Measurements from ENCODE around the gene EIF2S1. TPM values are rescaled to one million over a fixed set of nuclear protein-coding genes. Genes with fewer than 3 reads are reported as not detected.

EIF2S1 gene
- total RNA-seq (2016; rRNA removed; fragmentation: Illumina TruSeq; extraction: Trizol) (246 and 389 TPM in 2 replicates), polyA plus RNA-seq (2011; rRNA removed) (40.7 and 49.1 TPM in 2 replicates), polyA minus RNA-seq (2011; rRNA and poly(A)+ RNA removed; ENCODE audit: low replicate concordance) (11.1 and 67.7 TPM in 2 replicates), Bru-seq, nascent RNA (percentile 91 among the genes with signal in this experiment), BruChase-seq, experiment 1, labeled RNA remaining after a 6-hour chase (percentile 90 among the genes with signal in this experiment), BruChase-seq, experiment 2, labeled RNA remaining after a 2-hour chase (percentile 89 among the genes with signal in this experiment)
- 59.3 and 60.0 TPM in 2 replicates for total RNA-seq (2016; cell fraction: cytosol; rRNA removed; fragmentation: Illumina TruSeq; extraction: Trizol; ENCODE audit: low read depth)
- 252 and 396 TPM in 2 replicates for total RNA-seq (2016; cell fraction: insoluble cytoplasmic fraction; rRNA removed; fragmentation: Illumina TruSeq; extraction: Trizol)
- 74.9 and 81.0 TPM in 2 replicates for total RNA-seq (2016; cell fraction: membrane; rRNA removed; fragmentation: Illumina TruSeq; extraction: Trizol)
- total RNA-seq (2016; cell fraction: nucleus; rRNA removed; fragmentation: Illumina TruSeq; extraction: Trizol), result 59.4 and 61.7 TPM in 2 replicates
- polyA plus RNA-seq (2011; cell fraction: cytosol; rRNA removed), result 27.7 and 40.2 TPM in 2 replicates
- polyA plus RNA-seq (2011; cell fraction: nucleus; rRNA removed), result 9.8 and 13.1 TPM in 2 replicates
- polyA plus RNA-seq (2012), result 106 and 109 TPM in 2 replicates
- 54.1 and 56.5 TPM in 2 replicates for polyA plus RNA-seq (2016; cell fraction: cytosol; fragmentation: Illumina TruSeq; extraction: Trizol; ENCODE audit: low read depth)
- 301 and 323 TPM in 2 replicates for polyA plus RNA-seq (2016; cell fraction: insoluble cytoplasmic fraction; fragmentation: Illumina TruSeq; extraction: Trizol; ENCODE audit: low read depth)
- 52.2 and 52.4 TPM in 2 replicates for polyA plus RNA-seq (2016; cell fraction: membrane; fragmentation: Illumina TruSeq; extraction: Trizol; ENCODE audit: low read depth)
- 79.2 and 81.5 TPM in 2 replicates for polyA plus RNA-seq (2016; cell fraction: nucleus; fragmentation: Illumina TruSeq; extraction: Trizol; ENCODE audit: insufficient read depth, low read depth)
- 39.7 and 43.5 TPM in 2 replicates for polyA minus RNA-seq (2011; cell fraction: cytosol; rRNA and poly(A)+ RNA removed)
- polyA minus RNA-seq (2011; cell fraction: nucleus; rRNA and poly(A)+ RNA removed), result 23.6 and 30.6 TPM in 2 replicates
- long read RNA-seq, experiment 1, full-length matches to known transcripts, result 128 of 135 reads
- long read RNA-seq, experiment 1, partial matches to known transcripts, result 0 of 135 reads
- long read RNA-seq, experiment 1, other reads (novel, unspliced or antisense), result 7 of 135 reads
- long read RNA-seq, experiment 2, full-length matches to known transcripts, result 94 of 149 reads
- long read RNA-seq, experiment 2, partial matches to known transcripts, result 23 of 149 reads
- long read RNA-seq, experiment 2, other reads (novel, unspliced or antisense), result 32 of 149 reads

DNA sequence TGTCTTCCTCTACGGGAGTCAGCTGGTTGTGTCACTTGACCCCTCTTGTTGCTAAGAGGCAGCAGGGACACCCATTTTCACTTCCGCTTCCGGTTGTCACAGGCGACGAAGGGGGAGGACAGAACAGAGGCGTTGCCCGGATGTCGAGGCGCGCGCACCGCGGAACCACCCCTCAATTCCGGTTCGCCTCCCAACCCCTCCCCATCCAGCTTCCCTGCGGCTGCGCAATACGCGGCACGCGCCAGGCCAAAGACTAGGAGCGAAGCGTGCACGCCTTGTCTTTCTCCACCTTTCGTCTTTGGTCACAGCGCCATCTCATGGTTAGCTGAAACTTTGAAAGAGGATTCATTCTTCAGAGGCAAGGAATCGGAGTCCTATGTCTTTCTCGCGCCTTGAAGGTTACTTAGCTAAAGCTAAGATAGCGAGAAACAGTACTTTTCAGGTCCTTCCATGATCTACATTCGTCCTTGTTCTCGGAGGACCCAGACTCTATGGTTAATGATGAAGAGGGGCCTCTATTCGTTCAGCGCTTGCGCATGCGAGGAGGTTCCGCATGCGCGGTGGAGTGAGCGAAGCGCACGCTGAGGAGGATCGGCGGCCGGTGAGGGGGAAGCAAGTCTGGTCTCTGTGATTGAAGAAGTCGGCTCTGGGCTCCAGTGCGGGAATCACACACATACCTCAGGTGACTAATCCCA is at the start of gene EIF2S1, which contains the start of gene ATP6V1D:
Gene EIF2S1, plus strand, starts transcription at position 554 of the 695 bp plus-strand sequence. CDS start 4,440 bp downstream, outside the sequence.
Gene ATP6V1D, minus strand, starts transcription at position 30 of the 695 bp plus-strand sequence. CDS start 106 bp downstream, outside the sequence.
- ATAC-seq (peak; percentile 97), FAIRE-seq (peak; percentile 99), DNase-seq (ENCODE audit: low spot score) (peak; percentile 98)
- BruUV-seq (replicated peaks), result no TSS peak
- Histone ChIP-seq H3K27me3 (ENCODE audit: control insufficient read depth in 1 of 2, insufficient read depth in 2 of 2, low read length in 2 of 2) (no peaks in the 10 kb centered on the region; a peak in 1 of 5 replicates), H4K20me1 (ENCODE audit: insufficient read depth, low read length) (peaks cover 7% of the 10 kb centered on the region; the same call in 1 of the 2 replicates), H3K9ac (ENCODE audit: insufficient read depth, low read depth, low read length) (peak within 1 kb of the TSS; percentile 89), H3K4me1 (ENCODE audit: insufficient read depth, low read length) (peaks cover 43% of the 10 kb centered on the region), H3K79me2 (ENCODE audit: insufficient read depth, low read length) (peaks cover 60% of the 10 kb centered on the region), H3K4me2 (ENCODE audit: low read depth, low read length) (peak within 1 kb of the TSS; percentile 76), H3K27ac (ENCODE audit: extremely low read length, insufficient read depth, low read length) (peak within 1 kb of the TSS; percentile 86), H2AFZ (ENCODE audit: low read length) (peak within 1 kb of the TSS; percentile 84), H3K4me3 (replicated peaks in 1 of 3; ENCODE audit: insufficient read depth in 1 of 3, low read depth in 2 of 3, low read length in 3 of 3) (peak within 1 kb of the TSS; percentile 89 to 97 (median 93)), H3K36me3 (replicated peaks in 1 of 2; ENCODE audit: control insufficient read depth in 1 of 2, insufficient read depth in 2 of 2, low read length in 2 of 2) (peaks cover 1 to 8% of the 10 kb centered on the region in 2 experiments; a peak in 2 of 5 replicates), H3K9me3 (ENCODE audit: low read length) (no peaks in the 10 kb centered on the region)
- in situ Hi-C loops (cut with HindIII; ENCODE audit: extremely low pct_ligation_motif_present, low pct_unique_long_range_greater_than_20kb) (no loop called here), intact Hi-C loops (cut with micrococcal nuclease; ENCODE audit: unreplicated experiment) (no loop called here)
- CTCF ChIA-PET (ENCODE audit: low intra/inter-chr PET ratio, low total read pairs), result interaction anchor here (0.9 kb wide), 1 partner anchor 194 kb away, joined by 3 read pairs; no protein-coding TSS in a partner anchor
- POLR2A ChIA-PET, result interaction anchor here (0.8 to 1.2 kb wide), 5 partner anchors 18 to 457 kb away, joined by 3 to 8 read pairs (median 3); partner anchors contain the start of genes PALS1, RDH11 and ZFYVE26
- 2% methylated on average over 27 of the region's 47 CpGs for WGBS (ENCODE audit: low lambda C conversion rate)
- TF ChIP-seq, protein P1, sequence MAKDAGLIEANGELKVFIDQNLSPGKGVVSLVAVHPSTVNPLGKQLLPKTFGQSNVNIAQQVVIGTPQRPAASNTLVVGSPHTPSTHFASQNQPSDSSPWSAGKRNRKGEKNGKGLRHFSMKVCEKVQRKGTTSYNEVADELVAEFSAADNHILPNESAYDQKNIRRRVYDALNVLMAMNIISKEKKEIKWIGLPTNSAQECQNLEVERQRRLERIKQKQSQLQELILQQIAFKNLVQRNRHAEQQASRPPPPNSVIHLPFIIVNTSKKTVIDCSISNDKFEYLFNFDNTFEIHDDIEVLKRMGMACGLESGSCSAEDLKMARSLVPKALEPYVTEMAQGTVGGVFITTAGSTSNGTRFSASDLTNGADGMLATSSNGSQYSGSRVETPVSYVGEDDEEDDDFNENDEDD (CRISPR knock-in tag; IDR thresholded peaks at IDR 0.05; ENCODE audit: borderline replicate concordance), result no peak
- TF ChIP-seq SALL2 (CRISPR knock-in tag; IDR thresholded peaks at IDR 0.05), result peak; percentile 76
- TF ChIP-seq NFIC (IDR thresholded peaks at IDR 0.05; ENCODE audit: low read length), result no peak
- TF ChIP-seq, protein P2, sequence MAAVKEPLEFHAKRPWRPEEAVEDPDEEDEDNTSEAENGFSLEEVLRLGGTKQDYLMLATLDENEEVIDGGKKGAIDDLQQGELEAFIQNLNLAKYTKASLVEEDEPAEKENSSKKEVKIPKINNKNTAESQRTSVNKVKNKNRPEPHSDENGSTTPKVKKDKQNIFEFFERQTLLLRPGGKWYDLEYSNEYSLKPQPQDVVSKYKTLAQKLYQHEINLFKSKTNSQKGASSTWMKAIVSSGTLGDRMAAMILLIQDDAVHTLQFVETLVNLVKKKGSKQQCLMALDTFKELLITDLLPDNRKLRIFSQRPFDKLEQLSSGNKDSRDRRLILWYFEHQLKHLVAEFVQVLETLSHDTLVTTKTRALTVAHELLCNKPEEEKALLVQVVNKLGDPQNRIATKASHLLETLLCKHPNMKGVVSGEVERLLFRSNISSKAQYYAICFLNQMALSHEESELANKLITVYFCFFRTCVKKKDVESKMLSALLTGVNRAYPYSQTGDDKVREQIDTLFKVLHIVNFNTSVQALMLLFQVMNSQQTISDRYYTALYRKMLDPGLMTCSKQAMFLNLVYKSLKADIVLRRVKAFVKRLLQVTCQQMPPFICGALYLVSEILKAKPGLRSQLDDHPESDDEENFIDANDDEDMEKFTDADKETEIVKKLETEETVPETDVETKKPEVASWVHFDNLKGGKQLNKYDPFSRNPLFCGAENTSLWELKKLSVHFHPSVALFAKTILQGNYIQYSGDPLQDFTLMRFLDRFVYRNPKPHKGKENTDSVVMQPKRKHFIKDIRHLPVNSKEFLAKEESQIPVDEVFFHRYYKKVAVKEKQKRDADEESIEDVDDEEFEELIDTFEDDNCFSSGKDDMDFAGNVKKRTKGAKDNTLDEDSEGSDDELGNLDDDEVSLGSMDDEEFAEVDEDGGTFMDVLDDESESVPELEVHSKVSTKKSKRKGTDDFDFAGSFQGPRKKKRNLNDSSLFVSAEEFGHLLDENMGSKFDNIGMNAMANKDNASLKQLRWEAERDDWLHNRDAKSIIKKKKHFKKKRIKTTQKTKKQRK (IDR thresholded peaks at IDR 0.05; ENCODE audit: low read length), result no peak
- TF ChIP-seq MAFK (conservative IDR thresholded peaks at IDR 0.05 in 1 of 2, IDR thresholded peaks at IDR 0.05 in 1 of 2; ENCODE audit: low read length in 2 of 2), result no peak
- peak; percentile 97 for TF ChIP-seq YEATS2 (CRISPR knock-in tag; IDR thresholded peaks at IDR 0.05; ENCODE audit: borderline replicate concordance)
- peak; percentile 85 for TF ChIP-seq MAZ (IDR thresholded peaks at IDR 0.05; ENCODE audit: borderline replicate concordance, low read depth, low read length)
- peak; percentile 67 for TF ChIP-seq MAZ (CRISPR knock-in tag; IDR thresholded peaks at IDR 0.05; ENCODE audit: low read depth)
- peak; percentile 76 for TF ChIP-seq ELF3 (CRISPR knock-in tag; IDR thresholded peaks at IDR 0.05)
- TF ChIP-seq, protein P3, sequence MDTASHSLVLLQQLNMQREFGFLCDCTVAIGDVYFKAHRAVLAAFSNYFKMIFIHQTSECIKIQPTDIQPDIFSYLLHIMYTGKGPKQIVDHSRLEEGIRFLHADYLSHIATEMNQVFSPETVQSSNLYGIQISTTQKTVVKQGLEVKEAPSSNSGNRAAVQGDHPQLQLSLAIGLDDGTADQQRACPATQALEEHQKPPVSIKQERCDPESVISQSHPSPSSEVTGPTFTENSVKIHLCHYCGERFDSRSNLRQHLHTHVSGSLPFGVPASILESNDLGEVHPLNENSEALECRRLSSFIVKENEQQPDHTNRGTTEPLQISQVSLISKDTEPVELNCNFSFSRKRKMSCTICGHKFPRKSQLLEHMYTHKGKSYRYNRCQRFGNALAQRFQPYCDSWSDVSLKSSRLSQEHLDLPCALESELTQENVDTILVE (CRISPR knock-in tag; IDR thresholded peaks at IDR 0.05), result peak; percentile 87
- 0 out of 2 replicates have a peak, but pooled peaks have one; percentile 30 for TF ChIP-seq ZNF292 (CRISPR knock-in tag; IDR thresholded peaks at IDR 0.05; ENCODE audit: borderline replicate concordance, low read depth)
- TF ChIP-seq ERF (CRISPR knock-in tag; IDR thresholded peaks at IDR 0.05), result peak; percentile 88; the same call in 1 of the 2 replicates
